ENCODE results near the gene REPS1.

The REPS1 gene

DNA sequence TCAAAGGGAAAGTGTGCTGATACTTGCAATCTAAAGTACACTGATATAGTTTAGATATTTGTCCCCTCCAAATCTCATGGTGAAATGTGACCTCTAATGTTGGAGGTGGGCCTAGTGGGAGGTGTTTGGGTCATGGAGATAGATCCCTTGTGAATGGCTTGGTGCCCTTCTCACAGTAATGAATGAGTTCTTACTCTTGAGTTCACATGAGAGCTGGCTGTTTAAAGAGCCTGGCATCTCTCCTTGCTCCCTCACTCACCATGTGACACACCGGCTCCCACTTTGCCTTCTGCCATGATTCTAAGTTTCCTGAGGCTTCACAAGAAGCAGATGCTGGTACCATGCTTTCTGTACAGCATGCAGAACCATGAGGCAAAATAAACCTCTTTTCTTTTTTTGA is 78.1 kb downstream of the REPS1 start:
- TF ChIP-seq, protein P1, sequence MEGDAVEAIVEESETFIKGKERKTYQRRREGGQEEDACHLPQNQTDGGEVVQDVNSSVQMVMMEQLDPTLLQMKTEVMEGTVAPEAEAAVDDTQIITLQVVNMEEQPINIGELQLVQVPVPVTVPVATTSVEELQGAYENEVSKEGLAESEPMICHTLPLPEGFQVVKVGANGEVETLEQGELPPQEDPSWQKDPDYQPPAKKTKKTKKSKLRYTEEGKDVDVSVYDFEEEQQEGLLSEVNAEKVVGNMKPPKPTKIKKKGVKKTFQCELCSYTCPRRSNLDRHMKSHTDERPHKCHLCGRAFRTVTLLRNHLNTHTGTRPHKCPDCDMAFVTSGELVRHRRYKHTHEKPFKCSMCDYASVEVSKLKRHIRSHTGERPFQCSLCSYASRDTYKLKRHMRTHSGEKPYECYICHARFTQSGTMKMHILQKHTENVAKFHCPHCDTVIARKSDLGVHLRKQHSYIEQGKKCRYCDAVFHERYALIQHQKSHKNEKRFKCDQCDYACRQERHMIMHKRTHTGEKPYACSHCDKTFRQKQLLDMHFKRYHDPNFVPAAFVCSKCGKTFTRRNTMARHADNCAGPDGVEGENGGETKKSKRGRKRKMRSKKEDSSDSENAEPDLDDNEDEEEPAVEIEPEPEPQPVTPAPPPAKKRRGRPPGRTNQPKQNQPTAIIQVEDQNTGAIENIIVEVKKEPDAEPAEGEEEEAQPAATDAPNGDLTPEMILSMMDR (IDR thresholded peaks at IDR 0.05; ENCODE audit: insufficient read depth, low read length, missing control alignments), result no peak
- CTCF ChIA-PET, result no interaction called here
- POLR2A ChIA-PET, result no interaction called here
- H3K4me3 ChIP-seq (ENCODE audit: low read depth, low read length), result no peak overlapping the region
- no peak for DNase-seq (ENCODE audit: low read depth, low spot score)

DNA sequence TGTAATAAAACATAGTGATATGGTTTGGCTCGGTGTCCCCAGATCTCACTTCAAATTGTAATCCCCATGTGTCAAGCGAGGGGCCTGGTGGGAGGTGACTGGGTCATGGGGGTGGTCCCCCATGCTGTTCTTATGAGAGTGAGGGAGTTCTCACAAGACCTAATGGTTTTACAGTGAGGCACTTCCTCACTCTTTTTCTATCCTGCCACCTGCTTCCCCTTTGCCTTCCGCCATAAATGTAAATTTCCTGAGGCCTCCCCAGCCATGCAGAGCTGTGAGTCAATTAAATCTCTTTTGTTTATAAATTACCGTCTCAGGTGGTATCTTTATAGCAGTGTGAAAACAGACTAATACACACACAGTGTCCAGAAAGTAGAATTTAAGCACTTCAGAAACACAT is 78.5 kb downstream of the REPS1 start:
- no peak for DNase-seq (ENCODE audit: low read depth, low spot score)
- POLR2A ChIA-PET, result no interaction called here
- CTCF ChIA-PET, result no interaction called here
- no peak overlapping the region for H3K4me3 ChIP-seq (ENCODE audit: low read depth, low read length)
- TF ChIP-seq, protein P1 (IDR thresholded peaks at IDR 0.05; ENCODE audit: insufficient read depth, low read length, missing control alignments), result no peak

DNA sequence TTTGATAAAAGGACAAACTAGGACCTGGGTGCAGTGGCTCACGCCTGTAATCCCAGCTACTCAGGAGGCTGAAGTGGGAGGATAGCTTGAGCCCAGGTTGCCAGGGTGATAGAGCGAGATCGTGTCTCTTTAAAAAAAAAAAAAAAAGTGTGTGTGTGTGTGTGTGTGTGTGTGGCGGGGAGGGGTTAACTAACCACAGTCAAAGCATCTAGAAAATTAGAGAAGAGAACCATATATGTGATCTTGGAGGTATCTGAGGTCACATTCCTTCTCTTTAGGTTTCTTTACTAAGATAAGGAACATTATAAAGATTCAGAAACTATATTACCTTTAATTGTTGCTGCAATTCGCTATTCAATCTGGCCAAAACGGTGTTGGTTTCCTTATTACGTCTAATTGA is 80.9 kb downstream of the REPS1 start:
- DNase-seq (ENCODE audit: low read depth, low spot score), result no peak
- POLR2A ChIA-PET, result no interaction called here
- TF ChIP-seq, protein P1 (IDR thresholded peaks at IDR 0.05; ENCODE audit: insufficient read depth, low read length, missing control alignments), result no peak
- H3K4me3 ChIP-seq (ENCODE audit: low read depth, low read length), result no peak overlapping the region
- CTCF ChIA-PET, result no interaction called here

DNA sequence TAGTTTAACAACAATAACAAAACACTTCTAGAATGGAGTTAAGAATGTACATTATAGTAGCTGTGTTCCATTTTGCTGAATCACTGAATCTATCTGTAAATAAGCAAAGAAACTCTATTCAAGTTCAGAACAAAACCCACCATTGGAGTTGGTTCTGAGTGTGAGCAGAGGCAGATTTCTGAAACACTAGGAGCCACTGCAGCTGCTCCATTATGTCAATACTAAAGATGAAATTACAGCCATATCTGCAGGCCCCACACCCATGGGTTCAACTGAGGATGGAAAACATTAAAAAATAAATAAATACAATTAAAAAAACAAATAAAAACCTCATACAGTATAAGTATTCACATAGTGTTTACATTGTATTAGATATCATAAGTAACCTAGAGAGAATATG is 91.0 kb downstream of the REPS1 start:
- H3K4me3 ChIP-seq (ENCODE audit: low read depth, low read length), result no peak overlapping the region
- DNase-seq (ENCODE audit: low read depth, low spot score), result no peak
- POLR2A ChIA-PET, result no interaction called here
- TF ChIP-seq, protein P1 (IDR thresholded peaks at IDR 0.05; ENCODE audit: insufficient read depth, low read length, missing control alignments), result no peak
- CTCF ChIA-PET, result no interaction called here

DNA sequence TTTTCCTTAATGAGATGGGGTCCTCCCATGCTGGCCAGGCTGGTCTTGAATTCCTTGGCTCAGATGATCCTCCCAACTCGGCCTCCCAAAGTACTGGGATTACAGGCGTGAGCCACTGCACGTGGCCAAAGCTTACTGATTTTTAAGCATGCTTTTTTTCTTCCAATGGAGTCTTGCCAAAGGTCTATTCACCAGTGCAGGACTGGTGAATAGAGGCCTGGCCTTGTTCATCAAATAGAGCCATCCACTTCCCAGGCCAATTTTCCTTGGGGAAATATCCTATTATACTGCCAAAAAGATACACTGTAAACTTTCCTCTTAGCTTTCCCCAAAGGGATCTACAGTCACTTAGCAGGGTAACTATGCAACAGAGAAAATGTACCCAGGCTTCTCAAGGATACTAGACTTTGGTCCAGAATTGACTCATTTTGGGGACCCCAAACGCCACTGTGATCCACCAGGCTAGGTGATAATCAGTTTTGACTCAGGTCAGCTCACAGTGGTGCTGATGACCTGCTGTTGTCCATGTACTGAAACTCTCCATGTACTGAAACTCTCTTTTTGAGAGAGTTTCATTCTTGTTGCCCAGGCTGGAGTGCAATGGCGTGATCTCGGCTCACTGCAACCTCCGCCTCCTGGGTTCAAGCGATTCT is 91.8 kb downstream of the REPS1 start:
- TF ChIP-seq, protein P1 (IDR thresholded peaks at IDR 0.05; ENCODE audit: insufficient read depth, low read length, missing control alignments), result no peak
- no peak for DNase-seq (ENCODE audit: low read depth, low spot score)
- H3K4me3 ChIP-seq (ENCODE audit: low read depth, low read length), result no peak overlapping the region
- POLR2A ChIA-PET, result no interaction called here
- CTCF ChIA-PET, result no interaction called here

DNA sequence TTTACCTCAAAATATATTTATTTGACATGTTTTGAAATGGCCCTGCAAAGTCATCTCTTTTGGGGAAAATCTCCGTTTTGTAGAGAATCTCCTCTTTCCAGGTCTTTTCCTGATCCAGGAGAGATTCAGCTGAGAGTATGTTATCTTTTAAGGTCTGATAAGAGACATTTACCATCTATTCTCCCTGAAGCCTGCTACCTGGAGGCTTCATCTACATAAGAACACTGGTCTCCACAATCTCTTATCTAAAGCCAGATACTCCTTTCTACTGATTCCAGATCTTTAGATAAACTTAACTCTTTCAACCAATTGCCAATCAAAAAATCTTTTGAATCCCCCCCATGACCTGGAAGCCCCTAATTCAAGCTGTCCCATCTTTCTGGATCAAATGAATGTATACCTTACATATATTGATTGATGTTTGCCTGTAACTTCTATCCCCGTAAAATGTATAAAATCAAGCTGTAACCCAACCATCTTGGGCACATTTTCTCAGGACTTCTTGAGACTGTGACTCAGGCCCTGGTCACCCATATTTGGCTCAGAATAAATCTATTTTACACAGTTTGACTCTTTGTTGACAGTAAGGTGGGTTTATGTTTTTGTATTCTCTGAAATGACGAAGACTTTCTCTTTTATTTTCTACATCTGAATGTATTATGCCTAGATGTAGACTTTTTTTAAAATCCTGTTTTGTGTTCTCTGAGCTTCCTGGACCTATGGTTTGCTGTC is 96.6 kb downstream of the REPS1 start:
- TF ChIP-seq, protein P1 (IDR thresholded peaks at IDR 0.05; ENCODE audit: insufficient read depth, low read length, missing control alignments), result no peak
- H3K4me3 ChIP-seq (ENCODE audit: low read depth, low read length), result no peak overlapping the region
- DNase-seq (ENCODE audit: low read depth, low spot score), result no peak
- ChIA-PET POLR2A (no interaction called here), CTCF (no interaction called here)
